OCI-LY7 (cell line): Measurements from ENCODE around the gene RBM20. TPM values are rescaled to one million over a fixed set of nuclear protein-coding genes. Genes with fewer than 3 reads are reported as not detected.
A peak's percentile ranks its signal among the peaks of the same experiment; 100 is the strongest.

Experiments
- BruUV-seq: library from RNA; stranded (reverse); fragments of 400-500 nt; replicated peaks from 2 replicates; lab custom pipeline; 2021; lab: Mats Ljungman, UMichigan
- CTCF ChIA-PET: fragments of 300-600 bp; sonication (Branson Sonifier 250); formaldehyde crosslinking; loops from one replicate; lab custom pipeline; 2022; ENCODE audit warnings: antibody characterized with exemption; ENCODE audit not compliant: unreplicated experiment; lab: Charles Lee
- POLR2A ChIA-PET: fragments of 300-600 bp; sonication (Branson Sonifier 250); formaldehyde crosslinking; loops from one replicate; lab custom pipeline; 2022; ENCODE audit warnings: antibody characterized with exemption; lab: Charles Lee
- DNase-seq: peaks from one replicate; pipeline ENCODE4 v3.0.0-alpha.2; 2015; ENCODE audit warnings: low spot score
- H2AFZ ChIP-seq: fragments of 200-600 bp; sonication (generic), shearing (Covaris generic); 2 replicates; pipeline ENCODE4 v1.6.1; 2014; ENCODE audit warnings: mild to moderate bottlenecking, antibody characterized with exemption, low read length, moderate library complexity
- H3K27ac ChIP-seq: fragments of 200-600 bp; sonication (generic); 2 replicates; pipeline ENCODE4 v1.5.1; 2014; ENCODE audit warnings: mixed run types, low read depth, mild to moderate bottlenecking, moderate library complexity, low read length, inconsistent platforms; ENCODE audit not compliant: poor library complexity, severe bottlenecking
- H3K36me3 ChIP-seq: fragments of 200-600 bp; sonication (generic); 2 replicates; pipeline ENCODE4 v1.6.1; 2014; ENCODE audit warnings: mild to moderate bottlenecking, antibody characterized with exemption, low read length, moderate library complexity, mixed read lengths; ENCODE audit not compliant: insufficient read depth
- H3K4me1 ChIP-seq: fragments of 200-600 bp; sonication (generic); 2 replicates; pipeline ENCODE4 v1.5.1; 2014; ENCODE audit warnings: mild to moderate bottlenecking, low read length; ENCODE audit not compliant: insufficient read depth, poor library complexity, severe bottlenecking
- H3K4me2 ChIP-seq: fragments of 200-600 bp; sonication (generic); 2 replicates; pipeline ENCODE4 v1.6.1; 2014; ENCODE audit warnings: mild to moderate bottlenecking, low read length
- H3K4me3 ChIP-seq: fragments of 200-600 bp; sonication (generic); 2 replicates; pipeline ENCODE4 v1.5.1; 2014; ENCODE audit warnings: mild to moderate bottlenecking, low read depth, low read length; ENCODE audit not compliant: poor library complexity, severe bottlenecking
- H3K79me2 ChIP-seq: fragments of 200-600 bp; sonication (generic); 2 replicates; pipeline ENCODE4 v1.6.1; 2016; ENCODE audit warnings: low read depth, mild to moderate bottlenecking, low read length, moderate library complexity, mixed read lengths; ENCODE audit not compliant: insufficient read depth
- H3K9me2 ChIP-seq: fragments of 200-600 bp; sonication (generic); 2 replicates; pipeline ENCODE4 v1.6.1; 2016; ENCODE audit warnings: mild to moderate bottlenecking, low read length, mixed read lengths; ENCODE audit not compliant: insufficient read depth
- H3K9me3 ChIP-seq: fragments of 200-600 bp; sonication (generic); 2 replicates; pipeline ENCODE4 v1.6.1; 2014; ENCODE audit warnings: mild to moderate bottlenecking, mixed run types, low read length, mixed read lengths
- H4K20me1 ChIP-seq: fragments of 200-600 bp; sonication (generic); 2 replicates; pipeline ENCODE4 v1.6.1; 2014; ENCODE audit warnings: mild to moderate bottlenecking, antibody characterized with exemption, low read length, moderate library complexity, mixed read lengths; ENCODE audit not compliant: insufficient read depth
- EZH2phosphoT487 ChIP-seq: fragments of 200-600 bp; sonication (generic); IDR thresholded peaks from 2 replicates; pipeline ENCODE4 v1.6.1; 2018; ENCODE audit warnings: low read depth, borderline replicate concordance, mild to moderate bottlenecking, mixed run types, antibody characterized with exemption, low read length, moderate library complexity, mixed read lengths
- intact Hi-C: fragments of 100-400 bp; cut with micrococcal nuclease; formaldehyde crosslinking; loops from one replicate; pipeline ENCODE4 v1.10.0; 2022; ENCODE audit not compliant: unreplicated experiment
- total RNA-seq, 2 experiments: library from RNA; depleted of rRNA in 1 of 2; stranded (reverse); fragments of >200 nt in 1 of 2; shearing (Covaris generic) in 1 of 2; gene quantifications; 2 replicates each; pipeline ENCODE4 v1.2.3, GENCODE V29; 2014 to 2022
- TF ChIP-seq, protein P1 (sequence below): fragments of 200-600 bp; sonication (generic); conservative IDR thresholded peaks from 2 replicates; pipeline ENCODE4 v1.5.1; 2014; ENCODE audit warnings: mild to moderate bottlenecking, antibody characterized with exemption, low read length, moderate library complexity, mixed read lengths

Gene RBM20
- total RNA-seq, 2 experiments from 2014 or later, result 0.35 to 1.0 TPM

DNA sequence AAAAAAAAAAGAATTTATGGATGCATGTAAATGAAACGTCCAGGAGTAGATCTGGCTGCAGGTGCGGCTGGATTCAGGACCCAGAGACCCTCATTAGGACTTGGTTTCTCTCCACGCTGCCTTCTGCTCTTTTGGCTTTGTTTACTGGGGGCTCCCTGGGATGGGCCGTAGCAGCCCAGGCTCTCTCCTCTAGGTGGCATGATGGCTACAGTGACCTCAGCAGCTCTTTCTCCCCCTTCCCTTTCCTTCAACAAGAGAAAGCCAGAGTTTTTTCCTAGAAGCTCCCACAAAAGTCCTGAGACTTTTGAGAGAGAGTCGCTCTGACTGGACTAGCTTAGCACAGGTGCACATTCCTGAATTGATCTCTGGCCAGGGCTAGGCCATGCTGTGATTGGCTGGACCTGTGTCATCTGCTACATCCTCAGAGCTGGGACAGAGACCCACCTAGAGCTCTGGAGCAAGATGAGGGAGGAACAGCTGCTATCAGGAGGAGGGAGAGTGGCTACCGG, 159.7 kb downstream of the RBM20 start:
- Histone ChIP-seq H2AFZ (peak overlapping the region; percentile 96), H3K79me2 (no peaks in the 10 kb centered on the region), H3K9me2 (no peaks in the 10 kb centered on the region), H3K36me3 (no peaks in the 10 kb centered on the region), H3K4me1 (peaks cover 41% of the 10 kb centered on the region), H3K9me3 (no peaks in the 10 kb centered on the region), H3K4me3 (peak overlapping the region; percentile 42), H4K20me1 (no peaks in the 10 kb centered on the region), H3K27ac (peak overlapping the region; percentile 41), H3K4me2 (peak overlapping the region; percentile 72)
- BruUV-seq, result no TSS peak
- intact Hi-C loops, result loop anchor here (1.0 to 2.0 kb wide), 4 partner anchors 39 to 89 kb away; no protein-coding TSS in a partner anchor
- CTCF ChIA-PET, result interaction anchor here (0.6 to 2.3 kb wide), 11 partner anchors 10 to 154 kb away, joined by 3 to 11 read pairs (median 3); no protein-coding TSS in a partner anchor
- TF ChIP-seq EZH2phosphoT487, result no peak
- TF ChIP-seq, protein P1, sequence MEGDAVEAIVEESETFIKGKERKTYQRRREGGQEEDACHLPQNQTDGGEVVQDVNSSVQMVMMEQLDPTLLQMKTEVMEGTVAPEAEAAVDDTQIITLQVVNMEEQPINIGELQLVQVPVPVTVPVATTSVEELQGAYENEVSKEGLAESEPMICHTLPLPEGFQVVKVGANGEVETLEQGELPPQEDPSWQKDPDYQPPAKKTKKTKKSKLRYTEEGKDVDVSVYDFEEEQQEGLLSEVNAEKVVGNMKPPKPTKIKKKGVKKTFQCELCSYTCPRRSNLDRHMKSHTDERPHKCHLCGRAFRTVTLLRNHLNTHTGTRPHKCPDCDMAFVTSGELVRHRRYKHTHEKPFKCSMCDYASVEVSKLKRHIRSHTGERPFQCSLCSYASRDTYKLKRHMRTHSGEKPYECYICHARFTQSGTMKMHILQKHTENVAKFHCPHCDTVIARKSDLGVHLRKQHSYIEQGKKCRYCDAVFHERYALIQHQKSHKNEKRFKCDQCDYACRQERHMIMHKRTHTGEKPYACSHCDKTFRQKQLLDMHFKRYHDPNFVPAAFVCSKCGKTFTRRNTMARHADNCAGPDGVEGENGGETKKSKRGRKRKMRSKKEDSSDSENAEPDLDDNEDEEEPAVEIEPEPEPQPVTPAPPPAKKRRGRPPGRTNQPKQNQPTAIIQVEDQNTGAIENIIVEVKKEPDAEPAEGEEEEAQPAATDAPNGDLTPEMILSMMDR, result peak; percentile 96
- DNase-seq, result peak; percentile 74
- POLR2A ChIA-PET, result interaction anchor here (0.6 to 4.1 kb wide), 20 partner anchors 11 to 1476 kb away, joined by 3 to 31 read pairs (median 6); partner anchors contain the start of gene PDCD4

DNA sequence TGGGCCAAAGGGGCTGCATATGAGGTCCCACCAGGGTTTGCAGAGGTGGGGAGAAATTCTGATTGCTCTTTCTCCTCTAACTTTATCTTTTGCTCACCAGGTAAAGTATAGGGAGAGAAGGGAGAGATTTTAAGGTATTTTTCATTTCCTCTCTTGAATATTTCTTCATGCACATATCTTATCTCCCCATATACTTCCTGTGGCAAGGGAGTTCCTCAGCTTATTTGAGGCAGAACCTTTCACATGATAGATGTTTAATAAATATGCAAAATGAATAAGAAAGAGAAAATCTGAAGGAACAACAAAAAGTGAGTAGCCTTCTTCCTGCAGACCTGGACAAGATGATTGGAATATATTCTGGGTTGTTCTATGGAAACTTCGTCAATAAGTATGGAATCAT, 160.2 kb downstream of the RBM20 start:
- Histone ChIP-seq H3K27ac (peak overlapping the region; percentile 18), H3K36me3 (no peaks in the 10 kb centered on the region), H3K79me2 (no peaks in the 10 kb centered on the region), H3K9me3 (no peaks in the 10 kb centered on the region), H3K4me2 (peak overlapping the region; percentile 72), H3K4me3 (no peak overlapping the region), H3K9me2 (no peaks in the 10 kb centered on the region), H2AFZ (peak overlapping the region; percentile 96), H4K20me1 (no peaks in the 10 kb centered on the region), H3K4me1 (peaks cover 41% of the 10 kb centered on the region)
- no TSS peak for BruUV-seq
- ChIA-PET CTCF (interaction anchor here (0.6 to 2.3 kb wide), 8 partner anchors 11 to 92 kb away, joined by 3 to 11 read pairs (median 4); no protein-coding TSS in a partner anchor), POLR2A (interaction anchor here (0.6 to 4.1 kb wide), 14 partner anchors 11 to 113 kb away, joined by 3 to 31 read pairs (median 9); partner anchors contain the start of gene PDCD4)
- no peak for DNase-seq
- TF ChIP-seq, protein P1, result no peak
- no peak for TF ChIP-seq EZH2phosphoT487
- intact Hi-C loops, result loop anchor here (1.0 kb wide), 3 partner anchors 39 to 89 kb away; no protein-coding TSS in a partner anchor

DNA sequence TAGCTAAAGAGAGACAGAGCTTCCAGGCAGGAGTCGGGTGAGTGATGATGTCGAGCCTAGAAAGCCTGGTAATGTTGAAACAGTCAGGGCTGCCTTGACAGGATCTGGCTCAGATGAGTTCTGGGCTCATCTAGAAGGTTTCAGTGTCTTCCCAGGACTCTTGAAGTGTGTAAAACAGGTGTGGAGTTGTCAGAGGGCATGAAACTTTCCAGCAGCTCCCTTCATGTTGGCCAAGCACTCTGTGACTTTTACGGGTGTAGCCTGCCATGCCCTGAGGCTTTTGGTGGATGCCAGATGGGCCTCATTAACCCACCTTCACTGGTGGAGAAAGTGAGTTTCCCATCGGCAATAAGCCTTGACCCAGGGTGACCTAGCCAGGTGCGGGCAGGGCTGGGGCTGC, 161.2 kb downstream of the RBM20 start:
- ChIA-PET POLR2A (interaction anchor here (3.7 to 4.1 kb wide), 2 partner anchors 38 to 61 kb away, joined by 27 to 31 read pairs; no protein-coding TSS in a partner anchor), CTCF (no interaction called here)
- Histone ChIP-seq H3K36me3 (no peaks in the 10 kb centered on the region), H3K4me1 (peaks cover 41% of the 10 kb centered on the region), H3K9me3 (no peaks in the 10 kb centered on the region), H3K9me2 (no peaks in the 10 kb centered on the region), H4K20me1 (no peaks in the 10 kb centered on the region), H3K79me2 (no peaks in the 10 kb centered on the region), H2AFZ (no peak overlapping the region), H3K4me2 (no peak overlapping the region), H3K27ac (no peak overlapping the region), H3K4me3 (no peak overlapping the region)
- intact Hi-C loops, result no loop called here
- no peak for DNase-seq
- BruUV-seq, result no TSS peak
- TF ChIP-seq, protein P1, result no peak
- TF ChIP-seq EZH2phosphoT487, result no peak
